Psoas muscle (tissue), 8 donors: ENCODE measurements around the gene NAPG. TPM values are rescaled to one million over a fixed set of nuclear protein-coding genes. Genes with fewer than 3 reads are reported as not detected.

Experiments used
- ATAC-seq, 4 donors: fragments of 200-7000 bp; cut with Tn5 transposase; one replicate each; pipeline ENCODE4 v1.9.1; 2020; ENCODE audit warnings: moderate library complexity in 3 of 4, mild to moderate bottlenecking in 2 of 4
- DNase-seq, 2 donors: peaks; one replicate each; pipeline ENCODE4 v3.0.0-alpha.2; 2020
- H3K27ac ChIP-seq: fragments of 200-600 bp; one replicate; pipeline ENCODE4 v1.8.0; 2022
- H3K27me3 ChIP-seq, 3 donors: fragments of 200-600 bp in 1 of 3; one replicate each; pipeline versions ENCODE4 v1.6.1 to v1.8.0; 2013 to 2022; ENCODE audit warnings: low read length in 2 of 3, mild to moderate bottlenecking in 2 of 3, moderate library complexity in 1 of 3; ENCODE audit not compliant: insufficient read depth in 3 of 3
- H3K36me3 ChIP-seq, 2 donors: fragments of 200-600 bp in 1 of 2; one replicate each; pipeline versions ENCODE4 v1.6.1 to v1.8.0; 2013 to 2022; ENCODE audit warnings: low read depth in 1 of 2, mild to moderate bottlenecking in 1 of 2, moderate library complexity in 1 of 2; ENCODE audit not compliant: insufficient read depth in 1 of 2
- H3K4me1 ChIP-seq: fragments of 200-600 bp; one replicate; pipeline ENCODE4 v1.8.0; 2022
- H3K4me3 ChIP-seq: fragments of 200-600 bp; one replicate; pipeline ENCODE4 v1.8.0; 2022; ENCODE audit warnings: mild to moderate bottlenecking
- H3K9me3 ChIP-seq: fragments of 200-600 bp; one replicate; pipeline ENCODE4 v1.8.0; 2022
- CTCF ChIP-seq: fragments of 200-600 bp; IDR thresholded peaks from one replicate; pipeline ENCODE4 v1.8.0; 2022; ENCODE audit warnings: antibody characterized with exemption
- WGBS, 3 donors: extraction: QIAGEN DNeasy Blood & Tissue Kit; methylation state at CpG; one replicate each; pipeline versions ENCODE4 v1.1.6 to v1.1.7; 2013; 5-methylcytosine and 5-hydroxymethylcytosine counted together
- intact Hi-C, 2 donors: fragments of 100-400 bp; cut with DNase I; formaldehyde crosslinking; loops; one replicate each; pipeline versions ENCODE4 v1.11.0 to v1.14.2; 2022
- polyA plus RNA-seq, 3 donors: library from polyadenylated mRNA; stranded (reverse); fragments of 200-250 nt; gene quantifications; one replicate each; pipeline ENCODE4 v1.2.3, GENCODE V29; 2013
- total RNA-seq, 4 donors: library from RNA; stranded (reverse); fragmentation: NEBNext Ultra II Directional in 2 of 4; extraction: Animal tissue kit (Norgen Biotek cat#: 25700) in 2 of 4; gene quantifications; one replicate each; pipeline versions ENCODE4 v1.2.1 to v1.2.4, GENCODE V29; 2021 to 2023
- donor health status: healthy with polysubstance abuse.
- donor health status: DM: no; HTN: no; CAD: no; lungs with moderate emphysema.
- donor health status: Bipolar disorder and iron deficiency.
- donor health status: healthy.
- donor health status: DM: yes; HTN: yes; CAD: no.
- donor health status: DM: no; HTN: no; CAD: no.
- donor health status: DM: no; HTN: no; CAD: no.
- donor health status: DM: yes; HTN: yes; CAD: no.

Gene NAPG
- total and polyA plus RNA-seq, 7 donors: 10.7 to 38.7 (median 22.1) TPM

- no peaks in the 10 kb centered on the region for H3K36me3 ChIP-seq
- H3K27ac ChIP-seq: peak overlapping the region; percentile 94
- 49 to 55% (median 53%) methylated on average over 7 of the region's 7 CpGs for WGBS, 3 donors
- intact Hi-C loops: loop anchor here in 1 of 2 donors (10.0 kb wide), 1 partner anchor 721 kb away; no protein-coding TSS in a partner anchor
- H3K27me3 ChIP-seq: no peaks in the 10 kb centered on the region
- H3K9me3 ChIP-seq: no peaks in the 10 kb centered on the region
- TF ChIP-seq CTCF: no peak
- H3K4me1 ChIP-seq: peaks cover 29% of the 10 kb centered on the region
- H3K4me3 ChIP-seq: peak overlapping the region; percentile 91
- ATAC-seq: no peak
- DNase-seq: no peak
Measured at GRCh38 chr18:10525371-10525691, 496 bp upstream of the NAPG start.

- DNase-seq: peak in 1 of 2 donors; percentile 56
- no peaks in the 10 kb centered on the region for H3K27me3 ChIP-seq
- no peak for TF ChIP-seq CTCF
- peaks cover 0 to 5% of the 10 kb centered on the region in 2 donors for H3K36me3 ChIP-seq
- H3K4me3 ChIP-seq: peak overlapping the region; percentile 91
- H3K9me3 ChIP-seq: no peaks in the 10 kb centered on the region
- intact Hi-C loops: loop anchor here in 1 of 2 donors (10.0 kb wide), 1 partner anchor 722 kb away; no protein-coding TSS in a partner anchor
- H3K4me1 ChIP-seq: peaks cover 35% of the 10 kb centered on the region
- peak in 2 of 4 donors; percentile 2 to 8 for ATAC-seq
- 2 to 6% (median 3%) methylated on average over 11 of the region's 11 CpGs for WGBS, 3 donors
- peak overlapping the region; percentile 94 for H3K27ac ChIP-seq
Measured at GRCh38 chr18:10526561-10526949, 728 bp downstream of the NAPG start.

- DNase-seq (no peak), ATAC-seq (no peak)
- H3K4me1 ChIP-seq: peaks cover 35% of the 10 kb centered on the region
- no peaks in the 10 kb centered on the region for H3K27me3 ChIP-seq
- no peaks in the 10 kb centered on the region for H3K9me3 ChIP-seq
- no peak for TF ChIP-seq CTCF
- intact Hi-C loops: loop anchor here in 1 of 2 donors (10.0 kb wide), 1 partner anchor 724 kb away; no protein-coding TSS in a partner anchor
- H3K27ac ChIP-seq: no peak overlapping the region
- no peak overlapping the region for H3K4me3 ChIP-seq
- peaks cover 0 to 20% of the 10 kb centered on the region in 2 donors for H3K36me3 ChIP-seq
- 56 to 83% (median 62%) methylated on average over 3 of the region's 3 CpGs for WGBS, 3 donors
Measured at GRCh38 chr18:10528439-10528838, 2.6 kb downstream of the NAPG start.

- Histone ChIP-seq H3K36me3 (peaks cover 0 to 20% of the 10 kb centered on the region in 2 donors), H3K9me3 (no peaks in the 10 kb centered on the region), H3K27ac (peak overlapping the region; percentile 12), H3K27me3 (no peaks in the 10 kb centered on the region), H3K4me3 (no peak overlapping the region), H3K4me1 (peaks cover 35% of the 10 kb centered on the region)
- TF ChIP-seq CTCF: no peak
- no peak for DNase-seq
- no peak for ATAC-seq
- WGBS, 3 donors: 79 to 81% (median 79%) methylated on average over 3 of the region's 3 CpGs
- intact Hi-C loops: no loop called here
Measured at GRCh38 chr18:10530002-10530401, 4.2 kb downstream of the NAPG start.

- H3K27me3 ChIP-seq: no peaks in the 10 kb centered on the region
- no peak for TF ChIP-seq CTCF
- H3K4me1 ChIP-seq: peaks cover 35% of the 10 kb centered on the region
- no peak overlapping the region for H3K27ac ChIP-seq
- H3K9me3 ChIP-seq: no peaks in the 10 kb centered on the region
- intact Hi-C loops: no loop called here
- ATAC-seq: no peak
- WGBS, 3 donors: 90 to 96% (median 93%) methylated on average over 3 of the region's 3 CpGs
- H3K4me3 ChIP-seq: no peak overlapping the region
- H3K36me3 ChIP-seq: peaks cover 0 to 20% of the 10 kb centered on the region in 2 donors
- DNase-seq: no peak
Measured at GRCh38 chr18:10530852-10531251, 5.0 kb downstream of the NAPG start.
